ENCODE measurements around the gene KIR3DL3. TPM values are rescaled to one million over a fixed set of nuclear protein-coding genes. Genes with fewer than 3 reads are reported as not detected.

The KIR3DL3 gene
- total and polyA plus RNA-seq, 9 of the 15 experiments (the other 6 are each of a cell fraction or from before 2014, with no cell fraction given), result 0.11 TPM; not detected in 8

DNA sequence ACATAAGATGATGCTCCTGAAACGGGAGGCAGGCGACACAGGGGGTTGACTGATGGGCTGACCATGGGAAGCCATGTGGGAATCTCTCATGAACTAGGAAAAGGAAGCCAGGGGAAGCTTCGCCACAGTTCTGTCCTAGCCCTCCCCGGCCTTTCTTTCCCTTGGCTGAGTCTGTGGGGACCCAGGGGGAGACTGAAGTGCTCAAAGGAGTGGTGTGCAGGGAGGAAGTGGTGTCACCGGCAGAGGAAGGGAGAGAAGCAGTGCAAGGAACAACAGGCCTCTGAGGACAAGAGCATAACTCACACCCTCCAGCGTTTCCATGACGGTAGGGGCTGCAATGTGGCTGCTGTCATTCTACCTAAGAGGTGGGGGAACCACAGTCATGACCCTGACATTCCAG lies 1.1 kb downstream of the KIR3DL3 start:
- no peaks in the 10 kb centered on the region for H3K79me2 ChIP-seq (ENCODE audit: control insufficient read depth, insufficient read depth, low read length)
- 0 out of 5 replicates have a peak, but pooled peaks cover 0 to 6% of the 10 kb centered on the region in 2 experiments for H3K27me3 ChIP-seq (ENCODE audit: control insufficient read depth in 2 of 2, insufficient read depth in 2 of 2, low read length in 2 of 2)
- H3K27ac ChIP-seq (ENCODE audit: extremely low read depth, low read depth, low read length), result no peak overlapping the region
- BruUV-seq (replicated peaks), result no TSS peak
- H3K36me3 ChIP-seq (ENCODE audit: control insufficient read depth, insufficient read depth, low read length), result no peaks in the 10 kb centered on the region
- H2AFZ ChIP-seq (ENCODE audit: low read depth, low read length), result no peak overlapping the region
- no peaks in the 10 kb centered on the region; a peak in 1 of 5 replicates for H3K4me1 ChIP-seq (replicated peaks in 1 of 2; ENCODE audit: control insufficient read depth in 2 of 2, insufficient read depth in 2 of 2, low read length in 2 of 2)
- ATAC-seq (no peak), DNase-seq (ENCODE audit: extremely low read depth in 1 of 4, low spot score in 3 of 4) (no peak), FAIRE-seq (no peak)
- H3K9ac ChIP-seq (ENCODE audit: insufficient read depth in 1 of 2, low read depth in 2 of 2, low read length in 2 of 2), result no peak overlapping the region
- H3K9me3 ChIP-seq (replicated peaks; ENCODE audit: control insufficient read depth, insufficient read depth, low read depth, low read length), result peaks cover 3% of the 10 kb centered on the region
- no peak overlapping the region for H3K4me2 ChIP-seq (ENCODE audit: insufficient read depth, low read length)
- ChIA-PET CTCF (ENCODE audit: low intra/inter-chr PET ratio) (no interaction called here), POLR2A (no interaction called here)
- in situ Hi-C loops (cut with MboI) (no loop called here), intact Hi-C loops (cut with micrococcal nuclease) (no loop called here)
- H3K9me1 ChIP-seq (ENCODE audit: control insufficient read depth, insufficient read depth, low read length), result no peaks in the 10 kb centered on the region
- H4K20me1 ChIP-seq (replicated peaks; ENCODE audit: control insufficient read depth, insufficient read depth, low read length), result no peaks in the 10 kb centered on the region
- whole genome bisulfite sequencing (ENCODE audit: insufficient coverage, low coverage, missing lambda C conversion rate), result 0% methylated on average over 7 of the region's 7 CpGs
- no peak overlapping the region for H3K4me3 ChIP-seq
- TF ChIP-seq KLF10 (CRISPR knock-in tag; IDR thresholded peaks at IDR 0.05) (no peak), PATZ1 (CRISPR knock-in tag; IDR thresholded peaks at IDR 0.05; ENCODE audit: borderline replicate concordance) (no peak), YY1 (IDR thresholded peaks at IDR 0.05; ENCODE audit: borderline replicate concordance in 1 of 3, control insufficient read depth in 1 of 3, extremely low read depth in 1 of 3, insufficient read depth in 3 of 3, insufficient read length in 1 of 3, insufficient replicate concordance in 2 of 3, low read depth in 1 of 3, low read length in 2 of 3) (no peak), RHOXF2B (CRISPR knock-in tag; conservative IDR thresholded peaks at IDR 0.05) (no peak), COPS2 (conservative IDR thresholded peaks at IDR 0.05) (no peak), SRF (CRISPR knock-in tag; IDR thresholded peaks at IDR 0.05) (no peak), JUND (IDR thresholded peaks at IDR 0.05; ENCODE audit: borderline replicate concordance, low read depth, low read length) (no peak), JUND (tag; IDR thresholded peaks at IDR 0.05; ENCODE audit: borderline replicate concordance, low read depth, low read length) (no peak), NR4A1 (CRISPR knock-in tag; IDR thresholded peaks at IDR 0.05) (no peak), NR4A1 (tag; IDR thresholded peaks at IDR 0.05) (no peak), MED1 (CRISPR knock-in tag; IDR thresholded peaks at IDR 0.05; ENCODE audit: borderline replicate concordance) (no peak), HMG20B (CRISPR knock-in tag; IDR thresholded peaks at IDR 0.05) (no peak), HMGN3 (IDR thresholded peaks at IDR 0.05; ENCODE audit: borderline replicate concordance, extremely low read depth, insufficient read length, low read depth, low read length) (no peak), ZNF431 (CRISPR knock-in tag; IDR thresholded peaks at IDR 0.05) (no peak), CREM (IDR thresholded peaks at IDR 0.05; ENCODE audit: low read depth) (no peak), JUNB (CRISPR knock-in tag; conservative IDR thresholded peaks at IDR 0.05) (no peak), SAFB2 (IDR thresholded peaks at IDR 0.05; ENCODE audit: borderline replicate concordance, low read depth, low read length, severe bottlenecking) (no peak), ZNF445 (CRISPR knock-in tag; IDR thresholded peaks at IDR 0.05; ENCODE audit: low read depth) (no peak)
